ENCODE data around the gene SULF2.

- TF ChIP-seq SKIL (CRISPR knock-in tag; IDR thresholded peaks at IDR 0.05; ENCODE audit: borderline replicate concordance) (no peak), FOXJ3 (CRISPR knock-in tag; IDR thresholded peaks at IDR 0.05; ENCODE audit: borderline replicate concordance) (no peak), SNAPC5 (CRISPR knock-in tag; IDR thresholded peaks at IDR 0.05; ENCODE audit: borderline replicate concordance) (no peak), JUND (CRISPR knock-in tag; IDR thresholded peaks at IDR 0.05) (no peak), MXD3 (CRISPR knock-in tag; IDR thresholded peaks at IDR 0.05) (no peak)
- TF ChIP-seq, protein P1, sequence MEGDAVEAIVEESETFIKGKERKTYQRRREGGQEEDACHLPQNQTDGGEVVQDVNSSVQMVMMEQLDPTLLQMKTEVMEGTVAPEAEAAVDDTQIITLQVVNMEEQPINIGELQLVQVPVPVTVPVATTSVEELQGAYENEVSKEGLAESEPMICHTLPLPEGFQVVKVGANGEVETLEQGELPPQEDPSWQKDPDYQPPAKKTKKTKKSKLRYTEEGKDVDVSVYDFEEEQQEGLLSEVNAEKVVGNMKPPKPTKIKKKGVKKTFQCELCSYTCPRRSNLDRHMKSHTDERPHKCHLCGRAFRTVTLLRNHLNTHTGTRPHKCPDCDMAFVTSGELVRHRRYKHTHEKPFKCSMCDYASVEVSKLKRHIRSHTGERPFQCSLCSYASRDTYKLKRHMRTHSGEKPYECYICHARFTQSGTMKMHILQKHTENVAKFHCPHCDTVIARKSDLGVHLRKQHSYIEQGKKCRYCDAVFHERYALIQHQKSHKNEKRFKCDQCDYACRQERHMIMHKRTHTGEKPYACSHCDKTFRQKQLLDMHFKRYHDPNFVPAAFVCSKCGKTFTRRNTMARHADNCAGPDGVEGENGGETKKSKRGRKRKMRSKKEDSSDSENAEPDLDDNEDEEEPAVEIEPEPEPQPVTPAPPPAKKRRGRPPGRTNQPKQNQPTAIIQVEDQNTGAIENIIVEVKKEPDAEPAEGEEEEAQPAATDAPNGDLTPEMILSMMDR (CRISPR knock-in tag; IDR thresholded peaks at IDR 0.05): no peak
These were observed 112.2 kb downstream of the SULF2 start for GRCh38 chr20:47672886-47673670.

All from HepG2 (cell line).